OCI-LY3 (cell line): ENCODE results near the gene CALHM2.

ENCODE experiments used
- CTCF ChIP-seq: fragments of 200-600, 300-600 bp; sonication (generic); IDR thresholded peaks from 2 replicates; pipeline ENCODE4 v1.5.1; 2014; ENCODE audit warnings: antibody characterized with exemption, low read length, low read depth
- EZH2phosphoT487 ChIP-seq: fragments of 200-600 bp; shearing (Covaris generic); IDR thresholded peaks from 2 replicates; pipeline ENCODE4 v1.6.1; 2018; ENCODE audit warnings: antibody characterized with exemption, mixed run types, low read depth

- no peak for TF ChIP-seq CTCF
- TF ChIP-seq EZH2phosphoT487: no peak
Observed at GRCh38 chr10:103467406-103467805, 15.2 kb upstream of the CALHM2 start.
